Measurements from ENCODE around the gene VPS16.

- TF ChIP-seq CTCF (IDR thresholded peaks at IDR 0.05; ENCODE audit: insufficient read depth, low read depth, low read length) = no peak
- TF ChIP-seq EZH2 (IDR thresholded peaks at IDR 0.05; ENCODE audit: insufficient read depth, low read length) = no peak
Observed at GRCh38 chr20:2900845-2901592, 60.5 kb downstream of the VPS16 start.

All from astrocyte (in vitro differentiated cells and primary cell).